T-helper 2 cell treated with Interferon-gamma antibody and Interleukin-4, amounts not matched to agents 5 μg/mL and 100 μg/mL, for 36 hours (primary cell): ENCODE data around the gene LEPROT.

Experiments used
- DNase-seq: peaks from one replicate; pipeline ENCODE4 v3.0.0; 2021; ENCODE audit warnings: low spot score
- H3K27ac Mint-ChIP-seq: one replicate; pipeline ENCODE4 v1.8.0; 2021; ENCODE audit warnings: mild to moderate bottlenecking, mixed read lengths
- H3K27me3 Mint-ChIP-seq: one replicate; pipeline ENCODE4 v1.8.0; 2021; ENCODE audit warnings: low read depth, mixed read lengths
- H3K36me3 Mint-ChIP-seq: one replicate; pipeline ENCODE4 v1.8.0; 2021; ENCODE audit warnings: low read depth, mixed read lengths
- H3K4me1 Mint-ChIP-seq: one replicate; pipeline ENCODE4 v1.8.0; 2021; ENCODE audit warnings: low read depth, mixed read lengths
- H3K4me3 Mint-ChIP-seq: one replicate; pipeline ENCODE4 v1.8.0; 2022; ENCODE audit warnings: mild to moderate bottlenecking, moderate library complexity, mixed read lengths
- H3K9me3 Mint-ChIP-seq: one replicate; pipeline ENCODE4 v1.8.0; 2021; ENCODE audit warnings: mixed read lengths

LEPROT gene

GRCh38 chr1:65467536-65467935, 47.1 kb downstream of the LEPROT start:
- H3K36me3 Mint-ChIP-seq = no peaks in the 10 kb centered on the region
- H3K4me3 Mint-ChIP-seq = no peak overlapping the region
- no peak overlapping the region for H3K27ac Mint-ChIP-seq
- DNase-seq = no peak
- H3K9me3 Mint-ChIP-seq = no peaks in the 10 kb centered on the region
- no peaks in the 10 kb centered on the region for H3K4me1 Mint-ChIP-seq
- H3K27me3 Mint-ChIP-seq = no peaks in the 10 kb centered on the region

GRCh38 chr1:65469126-65469888, 48.8 kb downstream of the LEPROT start:
- DNase-seq = no peak
- Mint-ChIP-seq H3K27me3 (no peaks in the 10 kb centered on the region), H3K4me3 (no peak overlapping the region)

GRCh38 chr1:65469889-65470340, 49.4 kb downstream of the LEPROT start:
- Mint-ChIP-seq H3K27ac (no peak overlapping the region), H3K27me3 (no peaks in the 10 kb centered on the region), H3K36me3 (no peaks in the 10 kb centered on the region), H3K4me1 (no peaks in the 10 kb centered on the region), H3K9me3 (no peaks in the 10 kb centered on the region), H3K4me3 (no peak overlapping the region)
- DNase-seq = no peak

More at GRCh38 chr1:65469126-65469888, 48.8 kb downstream of the LEPROT start:
- Mint-ChIP-seq H3K36me3 (no peaks in the 10 kb centered on the region), H3K4me1 (no peaks in the 10 kb centered on the region), H3K9me3 (no peaks in the 10 kb centered on the region), H3K27ac (no peak overlapping the region)

- Mint-ChIP-seq H3K4me1 (no peaks in the 10 kb centered on the region), H3K27me3 (no peaks in the 10 kb centered on the region), H3K36me3 (no peaks in the 10 kb centered on the region), H3K4me3 (no peak overlapping the region), H3K27ac (no peak overlapping the region), H3K9me3 (no peaks in the 10 kb centered on the region)
- no peak for DNase-seq
Observed at GRCh38 chr1:65470766-65471165, 50.3 kb downstream of the LEPROT start.

GRCh38 chr1:65471213-65471833, 50.9 kb downstream of the LEPROT start:
- Mint-ChIP-seq H3K4me3 (no peak overlapping the region), H3K27me3 (no peaks in the 10 kb centered on the region), H3K27ac (no peak overlapping the region), H3K36me3 (no peaks in the 10 kb centered on the region), H3K4me1 (no peaks in the 10 kb centered on the region), H3K9me3 (no peaks in the 10 kb centered on the region)
- DNase-seq = no peak

- Mint-ChIP-seq H3K27ac (no peak overlapping the region), H3K4me1 (no peaks in the 10 kb centered on the region), H3K4me3 (no peak overlapping the region), H3K36me3 (no peaks in the 10 kb centered on the region), H3K27me3 (no peaks in the 10 kb centered on the region), H3K9me3 (no peaks in the 10 kb centered on the region)
- DNase-seq = no peak
Observed at GRCh38 chr1:65471861-65472332, 51.4 kb downstream of the LEPROT start.

- Mint-ChIP-seq H3K9me3 (no peaks in the 10 kb centered on the region), H3K4me3 (no peak overlapping the region), H3K27ac (no peak overlapping the region), H3K27me3 (no peaks in the 10 kb centered on the region), H3K4me1 (no peaks in the 10 kb centered on the region), H3K36me3 (no peaks in the 10 kb centered on the region)
- no peak for DNase-seq
Observed at GRCh38 chr1:65476327-65476726, 55.9 kb downstream of the LEPROT start.

GRCh38 chr1:65477414-65478378, 57.2 kb downstream of the LEPROT start:
- DNase-seq = no peak
- no peak overlapping the region for H3K27ac Mint-ChIP-seq
- no peak overlapping the region for H3K4me3 Mint-ChIP-seq
- no peaks in the 10 kb centered on the region for H3K4me1 Mint-ChIP-seq
- no peaks in the 10 kb centered on the region for H3K27me3 Mint-ChIP-seq
- H3K36me3 Mint-ChIP-seq = no peaks in the 10 kb centered on the region
- no peaks in the 10 kb centered on the region for H3K9me3 Mint-ChIP-seq

- no peaks in the 10 kb centered on the region for H3K36me3 Mint-ChIP-seq
- H3K27ac Mint-ChIP-seq = no peak overlapping the region
- H3K4me1 Mint-ChIP-seq = no peaks in the 10 kb centered on the region
- DNase-seq = no peak
- H3K4me3 Mint-ChIP-seq = no peak overlapping the region
- H3K9me3 Mint-ChIP-seq = no peaks in the 10 kb centered on the region
- H3K27me3 Mint-ChIP-seq = no peaks in the 10 kb centered on the region
Observed at GRCh38 chr1:65478379-65479026, 58.0 kb downstream of the LEPROT start.

GRCh38 chr1:65479554-65480204, 59.2 kb downstream of the LEPROT start:
- Mint-ChIP-seq H3K4me1 (no peaks in the 10 kb centered on the region), H3K27ac (no peak overlapping the region), H3K27me3 (no peaks in the 10 kb centered on the region), H3K36me3 (no peaks in the 10 kb centered on the region), H3K4me3 (no peak overlapping the region), H3K9me3 (no peaks in the 10 kb centered on the region)
- no peak for DNase-seq

GRCh38 chr1:65480684-65481405, 60.4 kb downstream of the LEPROT start:
- Mint-ChIP-seq H3K27ac (no peak overlapping the region), H3K9me3 (no peaks in the 10 kb centered on the region), H3K4me1 (no peaks in the 10 kb centered on the region), H3K4me3 (no peak overlapping the region), H3K27me3 (no peaks in the 10 kb centered on the region), H3K36me3 (no peaks in the 10 kb centered on the region)
- DNase-seq = no peak

GRCh38 chr1:65483993-65484754, 63.7 kb downstream of the LEPROT start:
- Mint-ChIP-seq H3K9me3 (no peaks in the 10 kb centered on the region), H3K36me3 (no peaks in the 10 kb centered on the region), H3K4me1 (no peaks in the 10 kb centered on the region), H3K27me3 (no peaks in the 10 kb centered on the region), H3K27ac (no peak overlapping the region), H3K4me3 (no peak overlapping the region)
- no peak for DNase-seq
